NCI-H146 treated with DMSO at 0.1 percent for 48 hours (cell line): ENCODE data around the gene ZNF385C.
A peak's percentile ranks its signal among the peaks of the same experiment; 100 is the strongest.

Source experiments
- DNase-seq: peaks from one replicate; lab custom pipeline; 2025; ENCODE audit not compliant: unreplicated experiment; lab: John Stamatoyannopoulos, UW

Gene ZNF385C

GRCh38 chr17:42078396-42079043 is 19.8 kb downstream of the ZNF385C start:
- no peak for DNase-seq

GRCh38 chr17:42077755-42078154 is 20.5 kb downstream of the ZNF385C start:
- no peak for DNase-seq

- DNase-seq: no peak
These were observed 21.3 kb downstream of the ZNF385C start for GRCh38 chr17:42076797-42077559.

- DNase-seq: no peak
These were observed 22.5 kb downstream of the ZNF385C start for GRCh38 chr17:42075789-42076188.

- no peak for DNase-seq
These were observed 25.7 kb downstream of the ZNF385C start for GRCh38 chr17:42072323-42073187.

GRCh38 chr17:42071810-42072209 is 26.5 kb downstream of the ZNF385C start:
- no peak for DNase-seq

GRCh38 chr17:42068979-42069378 is 29.3 kb downstream of the ZNF385C start:
- DNase-seq: no peak

- DNase-seq: no peak
These were observed 30.7 kb downstream of the ZNF385C start for GRCh38 chr17:42067371-42068091.

- no peak for DNase-seq
These were observed 33.1 kb downstream of the ZNF385C start for GRCh38 chr17:42065201-42065600.

GRCh38 chr17:42062681-42063080 is 35.6 kb downstream of the ZNF385C start:
- DNase-seq: no peak

GRCh38 chr17:42061646-42062487 is 36.4 kb downstream of the ZNF385C start:
- DNase-seq: peak; percentile 8

GRCh38 chr17:42060231-42060630 is 38.0 kb downstream of the ZNF385C start:
- no peak for DNase-seq

GRCh38 chr17:42059815-42060214 is 38.5 kb downstream of the ZNF385C start:
- DNase-seq: no peak

GRCh38 chr17:42058063-42058462 is 40.2 kb downstream of the ZNF385C start:
- DNase-seq: no peak

GRCh38 chr17:42056635-42057034 is 41.6 kb downstream of the ZNF385C start:
- DNase-seq: no peak

GRCh38 chr17:42055496-42055895 is 42.8 kb downstream of the ZNF385C start:
- DNase-seq: no peak

GRCh38 chr17:42055027-42055426 is 43.2 kb downstream of the ZNF385C start:
- DNase-seq: no peak

- DNase-seq: no peak
These were observed 44.4 kb downstream of the ZNF385C start for GRCh38 chr17:42053731-42054500.

- DNase-seq: no peak
These were observed 45.9 kb downstream of the ZNF385C start for GRCh38 chr17:42052346-42052877.
